Measurements from ENCODE around the gene SAMD14.

The SAMD14 gene

GRCh38 chr17:50132104-50132794 lies 2.3 kb upstream of the SAMD14 start:
- no peak for DNase-seq

- peak; percentile 41 for DNase-seq
These were observed 772 bp upstream of the SAMD14 start for GRCh38 chr17:50130559-50131305.

- no peak for DNase-seq
These were observed 620 bp downstream of the SAMD14 start for GRCh38 chr17:50129353-50129727.

GRCh38 chr17:50128441-50129352 lies 1.3 kb downstream of the SAMD14 start:
- peak; percentile 86 for DNase-seq

- peak; percentile 39 for DNase-seq
These were observed 2.1 kb downstream of the SAMD14 start for GRCh38 chr17:50127697-50128361.

GRCh38 chr17:50125420-50125997 lies 4.5 kb downstream of the SAMD14 start:
- no peak for DNase-seq

GRCh38 chr17:50123649-50124349 lies 6.2 kb downstream of the SAMD14 start:
- DNase-seq: no peak

GRCh38 chr17:50122945-50123344 lies 7.0 kb downstream of the SAMD14 start:
- peak; percentile 46 for DNase-seq

- no peak for DNase-seq
These were observed 9.3 kb downstream of the SAMD14 start for GRCh38 chr17:50120475-50121253.

- DNase-seq: no peak
These were observed 11.1 kb downstream of the SAMD14 start for GRCh38 chr17:50118828-50119218.

- DNase-seq: no peak
These were observed 11.7 kb downstream of the SAMD14 start for GRCh38 chr17:50118076-50118827.

- peak; percentile 74 for DNase-seq
These were observed 12.5 kb downstream of the SAMD14 start for GRCh38 chr17:50117202-50118051.

GRCh38 chr17:50115756-50116155 lies 14.2 kb downstream of the SAMD14 start:
- DNase-seq: no peak

- DNase-seq: peak; percentile 87
These were observed 15.1 kb downstream of the SAMD14 start for GRCh38 chr17:50114849-50115357.

GRCh38 chr17:50114401-50114800 lies 15.6 kb downstream of the SAMD14 start:
- no peak for DNase-seq

- DNase-seq: no peak
These were observed 16.2 kb downstream of the SAMD14 start for GRCh38 chr17:50113624-50114320.

GRCh38 chr17:50112694-50113093 lies 17.3 kb downstream of the SAMD14 start:
- DNase-seq: no peak

Measured in NCI-H82 (cell line).